RWPE1 (cell line): ENCODE data around the gene NCOA6.
"Not testable (repeated sequence)": the region's sequence is repeated elsewhere in the genome, so short reads cannot be mapped to it uniquely, and the experiment has no call there.

Source experiments
- CTCF ChIA-PET: fragments of 350-600 bp; sonication (Branson Sonifier 250); formaldehyde crosslinking; extraction: SDS; loops from one replicate; lab custom pipeline; 2021; lab: Yijun Ruan, JAX
- POLR2A ChIA-PET: fragments of 400-600 bp; formaldehyde crosslinking; extraction: SDS; loops from one replicate; lab custom pipeline; 2020; ENCODE audit warnings: antibody characterized with exemption; ENCODE audit not compliant: low non-redundant PET; lab: Yijun Ruan, JAX
- DNase-seq: peaks from one replicate; pipeline ENCODE4 v3.0.0; 2012; ENCODE audit warnings: low spot score
- H3K27ac ChIP-seq: fragments of 450-650 bp; 2 replicates; pipeline ENCODE4 v1.5.1; 2017
- CTCF ChIP-seq: fragments of 450-650 bp; conservative IDR thresholded peaks from 2 replicates; pipeline ENCODE4 v1.5.1; 2017; ENCODE audit warnings: low read depth, mild to moderate bottlenecking

NCOA6 gene

GRCh38 chr20:34717230-34718095, 108.0 kb downstream of the NCOA6 start:
- ChIA-PET CTCF (interaction anchor here (0.6 to 0.9 kb wide), 2 partner anchors 132 to 134 kb away, joined by 5 to 6 read pairs; no protein-coding TSS in a partner anchor), POLR2A (interaction anchor here (0.6 kb wide), 1 partner anchor 26 kb away, joined by 3 read pairs; no protein-coding TSS in a partner anchor)
- H3K27ac ChIP-seq: no peak overlapping the region

DNA sequence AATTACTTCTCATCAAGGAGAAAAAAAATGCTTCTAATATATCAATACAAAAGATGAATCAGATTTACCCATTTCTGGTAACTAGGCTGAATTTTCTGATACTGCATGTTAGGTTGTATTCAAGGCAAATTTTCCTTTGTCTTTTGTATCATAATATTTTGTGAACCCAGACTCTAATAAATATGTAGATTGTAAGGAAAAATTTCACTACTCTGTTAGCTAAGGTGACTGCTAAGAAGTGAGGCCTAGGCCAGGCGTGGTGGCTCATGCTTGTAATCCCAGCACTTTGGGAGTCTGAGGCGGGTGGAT, 108.6 kb downstream of the NCOA6 start:
- TF ChIP-seq CTCF: no peak
- CTCF ChIA-PET: interaction anchor here (0.6 kb wide), 1 partner anchor 133 kb away, joined by 5 read pairs; no protein-coding TSS in a partner anchor
- POLR2A ChIA-PET: interaction anchor here (0.6 kb wide), 1 partner anchor 27 kb away, joined by 3 read pairs; no protein-coding TSS in a partner anchor
- DNase-seq: no peak
- H3K27ac ChIP-seq: no peak overlapping the region

More at GRCh38 chr20:34717230-34718095, 108.0 kb downstream of the NCOA6 start:
- no peak for DNase-seq
- TF ChIP-seq CTCF: no peak

- TF ChIP-seq CTCF: no peak
- no peak for DNase-seq
- H3K27ac ChIP-seq: no peak overlapping the region
- POLR2A ChIA-PET: interaction anchor here (0.6 kb wide), 1 partner anchor 14 kb away, joined by 3 read pairs; no protein-coding TSS in a partner anchor
- CTCF ChIA-PET: interaction anchor here (1.5 kb wide), 1 partner anchor 136 kb away, joined by 3 read pairs; no protein-coding TSS in a partner anchor
Observed at GRCh38 chr20:34715384-34715783, 110.1 kb downstream of the NCOA6 start.

GRCh38 chr20:34713944-34714515, 111.4 kb downstream of the NCOA6 start:
- H3K27ac ChIP-seq: peak overlapping the region; percentile 69
- CTCF ChIA-PET: interaction anchor here (0.7 to 1.2 kb wide), 5 partner anchors 12 to 402 kb away, joined by 3 to 5 read pairs (median 3); no protein-coding TSS in a partner anchor
- POLR2A ChIA-PET, DNase-seq: not testable (repeated sequence)

- TF ChIP-seq CTCF: no peak
- H3K27ac ChIP-seq: peak overlapping the region; percentile 69
- ChIA-PET CTCF (interaction anchor here (0.7 to 1.2 kb wide), 5 partner anchors 13 to 401 kb away, joined by 3 to 5 read pairs (median 3); no protein-coding TSS in a partner anchor), POLR2A (no interaction called here)
- peak; percentile 98 for DNase-seq
Observed at GRCh38 chr20:34713194-34713943, 112.1 kb downstream of the NCOA6 start.

- no peak for DNase-seq
- TF ChIP-seq CTCF: no peak
- ChIA-PET POLR2A (no interaction called here), CTCF (interaction anchor here (1.0 kb wide), 1 partner anchor 57 kb away, joined by 5 read pairs; no protein-coding TSS in a partner anchor)
- peak overlapping the region; percentile 44 for H3K27ac ChIP-seq
Observed at GRCh38 chr20:34712525-34713192, 112.8 kb downstream of the NCOA6 start.
